NAMALWA (cell line): ENCODE measurements around the gene MXRA7.
A peak's percentile ranks its signal among the peaks of the same experiment; 100 is the strongest.

Experiments used
- DNase-seq: peaks from one replicate; pipeline ENCODE4 v3.0.0-alpha.2; 2015; ENCODE audit warnings: low spot score

MXRA7 gene

DNA sequence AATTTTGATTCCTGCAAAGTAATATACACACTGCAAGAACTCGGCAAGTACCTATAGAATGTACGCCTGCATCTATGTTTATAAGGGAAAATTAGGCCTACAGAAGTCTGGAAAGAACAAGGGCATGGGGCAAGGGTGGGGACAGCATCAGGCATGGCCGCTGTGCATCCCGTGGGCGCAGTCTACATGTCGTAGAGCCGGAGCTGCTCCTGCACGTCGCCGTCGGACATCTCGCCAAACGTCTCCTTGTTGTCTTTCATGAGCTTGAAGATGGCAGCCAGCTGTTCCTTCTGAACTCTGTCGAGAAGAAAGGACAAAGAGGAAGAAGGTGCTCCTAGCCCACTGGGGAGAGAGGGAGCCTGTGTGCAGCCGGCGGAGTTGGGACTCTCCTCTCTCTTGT lies 33.4 kb downstream of the MXRA7 start:
- DNase-seq, result no peak

DNA sequence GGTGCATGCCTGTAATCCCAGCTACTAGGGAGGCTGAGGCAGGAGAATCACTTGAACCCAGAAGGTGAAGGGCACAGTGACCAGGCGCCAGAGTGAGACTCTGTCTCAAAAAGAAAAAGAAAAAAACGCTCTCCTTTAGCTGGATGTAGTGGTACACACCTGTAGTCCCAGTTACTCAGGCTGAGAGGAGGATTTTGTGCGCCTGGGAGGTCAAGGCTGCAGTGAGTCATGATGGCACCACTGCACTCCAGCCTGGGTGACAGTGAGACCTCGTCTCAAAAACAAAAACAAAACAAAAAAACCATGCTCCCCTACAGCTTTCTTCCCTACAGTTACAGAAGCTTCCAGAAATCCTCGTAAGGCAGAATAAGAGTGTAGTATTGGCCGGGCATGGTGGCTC lies 34.1 kb downstream of the MXRA7 start:
- no peak for DNase-seq

DNA sequence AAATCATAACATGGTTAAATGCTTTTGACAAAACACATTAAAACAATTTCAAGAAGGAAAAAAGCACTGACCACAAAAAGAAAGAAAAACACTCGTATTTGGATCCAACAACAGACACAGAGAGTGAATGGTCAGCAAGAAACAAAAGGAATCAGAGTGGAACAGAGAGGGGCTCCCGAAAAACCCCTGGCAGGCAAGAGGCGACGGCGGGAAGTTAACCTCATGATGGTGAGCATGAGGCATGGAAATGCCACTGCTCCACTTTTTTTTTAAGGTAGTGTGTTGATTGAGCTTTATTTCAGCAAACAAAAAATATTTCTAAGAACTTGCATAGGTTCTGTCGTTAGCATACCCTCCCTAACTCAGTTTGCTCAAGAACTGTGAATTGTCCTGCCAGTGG lies 35.1 kb downstream of the MXRA7 start:
- no peak for DNase-seq

DNA sequence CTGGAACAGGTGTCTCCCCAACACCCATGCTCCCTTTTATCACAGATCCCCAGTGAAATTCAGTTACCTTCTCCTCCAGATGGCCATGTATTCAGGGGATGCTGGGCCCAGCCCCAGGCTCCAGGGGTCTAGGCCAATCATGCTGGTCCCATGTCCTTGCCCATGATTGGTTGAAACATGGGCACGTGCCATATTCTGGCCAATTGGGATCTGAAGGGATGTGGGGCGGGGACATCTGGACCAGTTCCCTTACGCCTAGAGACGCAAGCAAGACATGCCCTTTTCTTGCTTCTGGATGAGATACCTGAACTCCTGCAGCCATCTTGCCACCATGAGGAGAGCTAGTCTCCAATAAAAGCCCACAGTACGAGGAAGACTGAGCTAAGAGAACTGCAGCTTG lies 36.2 kb downstream of the MXRA7 start:
- DNase-seq, result no peak

DNA sequence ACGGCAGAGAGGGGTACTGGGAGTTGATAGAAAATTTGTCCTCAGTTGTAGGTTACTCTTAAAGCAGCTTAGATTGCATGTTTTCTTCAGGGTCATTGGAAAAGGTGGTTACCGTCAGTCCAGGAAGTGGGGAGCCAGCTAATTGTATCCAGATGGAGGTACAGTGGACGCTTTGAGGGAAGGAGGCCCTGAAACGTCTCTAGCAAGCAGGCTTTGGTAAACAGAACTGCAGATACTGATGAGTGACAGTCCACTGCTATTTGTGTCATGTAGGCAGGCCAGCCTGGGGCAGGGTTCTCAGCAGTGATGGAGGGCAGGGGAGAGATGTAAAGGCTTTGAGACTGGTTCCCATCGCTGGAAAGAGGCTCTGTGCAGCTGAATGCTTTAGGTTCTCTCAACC lies 37.0 kb downstream of the MXRA7 start:
- DNase-seq, result no peak

DNA sequence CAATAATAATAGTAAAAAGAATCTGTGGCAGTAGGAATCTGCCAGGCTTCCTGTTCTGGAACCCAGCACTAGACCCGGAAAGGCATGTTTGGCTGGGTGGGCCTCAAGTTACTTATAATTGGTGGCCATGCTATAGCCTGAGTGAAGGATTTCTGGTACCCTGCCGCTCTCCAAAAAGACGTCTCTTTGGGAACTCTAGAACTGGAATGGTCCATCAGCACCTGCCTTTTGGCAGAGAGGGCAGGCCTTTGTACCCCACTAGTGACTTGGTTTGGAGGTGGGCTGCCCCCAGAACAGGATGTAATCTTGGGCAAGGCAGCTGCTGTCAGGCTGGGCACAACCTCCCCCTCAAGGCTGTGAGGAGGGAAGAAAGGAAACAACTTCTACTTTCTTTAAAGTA lies 37.9 kb downstream of the MXRA7 start:
- DNase-seq, result no peak

DNA sequence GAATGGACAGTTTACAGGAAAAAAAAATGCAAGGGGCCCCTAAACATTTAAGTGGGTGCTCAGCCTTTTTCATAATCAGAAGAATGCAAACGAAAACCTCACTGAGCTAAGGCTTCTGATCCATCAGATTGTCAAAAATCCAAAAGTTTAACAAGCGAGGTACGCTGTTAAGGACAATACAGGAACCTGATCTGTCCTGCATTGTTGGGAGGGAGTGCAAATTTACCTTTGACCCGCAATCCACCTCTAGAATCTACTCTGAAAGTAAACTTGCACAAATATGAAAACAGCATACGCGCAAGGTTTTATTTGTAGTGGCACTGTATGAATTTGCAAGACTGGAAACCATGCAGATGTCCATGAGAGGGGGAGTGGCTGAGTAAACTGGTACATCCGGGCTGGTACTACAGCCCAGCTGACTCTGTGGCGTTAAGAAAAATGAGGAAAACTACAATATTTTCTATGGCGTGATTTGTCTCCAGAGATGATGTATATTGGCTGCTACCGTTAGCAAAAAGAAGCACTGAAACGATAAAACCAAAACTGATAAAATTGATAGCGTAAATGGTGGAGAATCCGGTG lies 38.4 kb downstream of the MXRA7 start:
- DNase-seq, result peak; percentile 51

DNA sequence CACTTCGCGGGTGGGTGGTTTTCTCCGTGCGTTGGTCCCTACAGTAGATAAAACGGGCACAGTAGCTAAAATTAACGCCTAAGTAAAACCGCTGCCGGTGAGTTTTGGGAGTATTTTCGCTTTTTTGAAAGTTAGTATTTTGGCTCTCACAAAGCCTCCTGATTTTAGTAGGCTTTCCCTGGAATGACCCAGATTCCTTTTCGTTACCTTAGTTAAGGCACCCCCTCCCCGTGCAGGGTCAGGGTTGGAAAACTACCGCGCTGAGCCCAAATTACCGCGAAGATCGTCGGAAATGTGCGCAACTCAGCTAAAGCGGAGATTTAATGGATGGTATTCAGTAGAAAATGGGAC lies 38.9 kb downstream of the MXRA7 start:
- no peak for DNase-seq

DNA sequence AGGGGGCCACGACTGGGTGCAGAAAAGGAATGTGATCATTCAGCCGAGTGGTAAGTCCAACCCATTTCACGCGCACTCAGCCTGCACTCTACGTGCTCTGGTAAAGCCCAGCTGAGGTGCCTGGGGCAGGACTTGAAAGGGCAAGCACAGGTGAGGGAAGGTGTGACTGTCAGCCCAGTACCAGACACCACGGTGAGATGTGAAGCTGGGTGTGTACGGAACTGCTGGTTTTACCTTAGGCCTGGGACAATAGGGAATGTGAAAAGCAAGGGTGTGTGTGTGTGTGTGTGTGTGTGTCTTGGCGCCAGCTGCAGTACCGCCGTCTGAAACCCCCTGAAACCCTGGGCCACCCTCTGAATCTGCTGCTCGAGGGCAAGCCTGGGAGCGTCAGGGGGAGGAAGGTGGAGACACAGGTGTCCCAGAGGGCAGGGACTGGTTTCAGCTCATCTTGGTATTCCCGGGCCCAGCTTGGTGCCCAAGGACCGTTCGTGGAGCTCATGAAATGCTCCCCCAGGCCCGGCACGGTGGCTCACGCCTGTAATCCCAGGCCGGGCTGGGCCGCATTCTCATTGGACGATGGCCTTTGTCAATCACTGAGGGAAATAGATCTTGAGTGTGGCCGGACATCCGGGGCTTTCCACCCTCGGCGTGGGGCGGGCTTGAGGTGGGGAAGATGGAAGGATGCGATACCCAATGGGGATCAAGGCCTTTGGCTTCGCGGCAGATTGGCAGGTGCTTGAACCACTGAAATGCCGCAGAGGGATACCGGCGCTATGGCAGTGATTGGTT lies 39.4 kb downstream of the MXRA7 start:
- peak; percentile 100 for DNase-seq

DNA sequence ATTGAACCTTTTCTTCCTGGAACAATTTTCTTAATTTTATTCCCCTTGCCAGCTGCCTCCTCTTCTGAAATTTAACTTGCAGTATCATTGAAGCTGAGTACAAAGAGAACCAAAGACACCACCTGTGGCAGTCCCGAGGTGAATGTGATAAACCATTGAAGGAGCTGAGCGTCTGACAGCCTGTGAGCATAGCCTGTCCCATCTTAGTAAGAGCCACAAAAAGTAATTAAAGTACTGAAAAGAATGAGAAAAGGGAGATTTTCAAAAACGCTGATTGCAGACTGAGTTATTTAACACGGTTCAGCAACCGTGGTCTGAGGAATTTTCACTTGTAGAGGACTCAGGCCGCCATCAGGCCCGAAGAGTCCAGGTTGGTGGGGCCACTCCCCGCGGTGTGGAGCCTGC lies 40.0 kb downstream of the MXRA7 start:
- DNase-seq, result no peak

DNA sequence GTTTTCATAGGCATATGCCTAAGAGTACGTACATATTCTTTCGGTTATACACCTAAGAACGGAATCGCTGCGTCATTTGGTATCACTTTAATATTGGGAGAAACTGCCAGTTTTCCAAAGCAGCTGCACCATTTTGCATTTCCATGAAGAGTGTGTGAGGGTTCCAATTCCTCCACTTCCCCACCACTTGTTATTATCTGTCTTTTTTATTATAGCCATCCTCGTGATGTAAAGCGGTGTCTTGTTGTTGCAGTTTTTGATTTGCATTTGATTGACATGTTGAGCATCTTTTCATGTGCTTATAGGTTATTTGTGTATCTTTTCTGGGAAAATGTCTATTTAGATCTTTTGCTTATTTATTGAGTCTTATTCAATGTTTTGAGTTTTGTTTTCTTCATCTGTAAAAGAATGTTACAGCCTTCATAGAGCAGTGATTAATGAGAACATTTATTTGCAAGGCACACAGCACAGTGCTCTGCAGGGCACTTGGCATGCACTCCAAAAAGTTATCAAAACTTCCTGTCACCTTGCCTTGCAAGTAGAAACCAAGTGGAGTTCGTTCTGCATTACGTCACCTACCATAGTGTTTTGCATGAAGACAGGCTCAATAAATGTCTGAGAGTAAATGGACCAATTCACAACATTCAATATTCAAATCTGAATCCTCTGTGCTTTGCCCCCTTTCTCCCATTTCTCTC lies 40.6 kb downstream of the MXRA7 start:
- peak; percentile 53 for DNase-seq

DNA sequence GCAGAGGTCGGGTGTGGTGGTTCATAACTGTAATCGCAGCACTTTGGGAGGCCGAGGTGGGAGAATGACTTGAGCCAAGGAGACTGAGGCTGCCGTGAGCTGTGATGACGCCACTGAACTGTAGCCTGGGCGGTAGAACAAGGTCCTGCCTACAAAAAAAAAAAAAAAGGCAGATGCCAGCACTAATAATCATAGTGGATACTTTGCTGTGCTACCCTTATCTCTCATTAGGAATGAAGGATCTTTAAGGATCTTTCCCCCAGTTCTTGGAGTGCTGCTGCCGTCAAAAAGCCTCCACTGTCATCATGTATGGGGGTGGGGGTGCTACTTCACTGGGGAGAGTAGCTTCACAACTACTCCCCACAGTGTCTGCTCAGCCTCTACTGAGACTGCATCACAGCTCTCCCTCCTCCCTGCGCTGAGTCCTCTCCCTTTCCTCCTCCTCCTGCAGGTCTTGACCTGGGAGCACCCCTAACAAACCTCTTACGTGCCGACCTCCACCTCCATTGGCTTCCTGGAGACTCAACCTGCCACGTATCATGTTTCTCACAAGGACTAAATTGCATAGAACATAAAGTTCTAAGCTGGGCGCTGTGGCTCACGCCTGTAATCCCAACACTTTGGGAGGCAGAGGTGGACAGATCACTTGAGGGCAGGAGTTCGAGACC lies 42.8 kb downstream of the MXRA7 start:
- DNase-seq, result no peak

DNA sequence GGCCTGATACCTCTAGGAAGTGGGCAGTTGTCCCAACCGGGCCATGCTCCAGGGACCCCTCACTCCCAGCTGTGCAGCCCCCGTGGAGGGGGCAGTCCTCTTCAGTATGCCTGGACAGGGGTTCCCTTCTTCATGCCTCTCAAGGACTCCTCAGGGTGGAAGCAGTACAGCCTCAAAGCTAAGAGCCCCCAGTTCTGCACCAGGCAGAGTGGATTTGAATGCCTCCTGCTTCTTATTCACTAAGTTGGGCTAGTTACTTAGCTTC lies 43.3 kb downstream of the MXRA7 start:
- no peak for DNase-seq

DNA sequence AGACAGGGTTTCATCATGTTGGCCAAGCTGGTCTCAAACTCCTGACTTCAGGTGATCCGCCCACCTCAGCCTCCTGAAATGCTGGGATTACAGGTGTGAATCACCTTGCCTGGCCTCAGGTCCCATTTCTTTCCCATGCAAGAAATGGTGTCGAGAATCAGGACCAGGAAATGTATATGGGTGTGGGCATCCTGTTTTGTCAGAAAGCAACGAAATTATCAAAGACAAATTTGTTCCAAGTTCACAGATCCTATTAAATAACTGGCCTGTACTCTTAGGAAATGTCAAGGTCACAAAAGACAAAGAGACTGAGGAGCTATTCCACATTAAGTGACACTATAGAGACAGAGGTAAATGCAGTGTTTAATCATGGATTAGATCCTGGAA lies 50.1 kb downstream of the MXRA7 start:
- no peak for DNase-seq

DNA sequence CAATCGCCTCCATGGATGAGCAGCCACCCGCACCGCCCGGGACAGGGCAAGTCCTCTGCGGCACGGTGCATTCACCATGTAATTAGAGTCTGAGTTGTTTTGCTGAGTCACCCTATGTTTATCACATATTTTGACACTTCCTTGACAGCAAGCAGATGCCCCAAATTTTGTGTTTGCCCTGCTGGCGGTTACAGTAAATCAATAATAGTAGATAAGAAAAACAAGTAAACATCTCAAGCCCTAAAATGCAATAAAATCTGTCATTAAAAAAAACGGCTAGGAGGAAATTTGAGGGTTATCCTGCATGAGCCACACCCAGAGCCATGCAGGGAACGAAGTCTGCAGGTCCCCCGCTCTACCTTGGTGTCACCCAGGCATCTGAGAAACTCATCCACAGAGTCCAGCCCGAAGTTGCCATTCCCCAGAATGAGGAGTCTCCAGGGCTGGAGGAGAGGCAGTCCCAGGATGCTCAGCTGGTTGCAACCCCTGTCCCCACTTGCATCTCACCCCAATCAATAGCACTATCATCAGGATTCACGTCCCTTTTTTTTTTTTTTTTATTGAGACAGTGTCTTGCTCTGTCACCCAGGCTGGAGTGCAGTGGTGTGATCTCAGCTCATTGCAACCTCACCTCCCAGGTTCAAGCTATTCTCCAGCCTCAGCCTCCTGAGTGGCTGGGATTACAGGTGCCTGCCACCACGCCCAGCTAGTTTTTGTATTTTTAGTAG lies 50.7 kb downstream of the MXRA7 start:
- no peak for DNase-seq

DNA sequence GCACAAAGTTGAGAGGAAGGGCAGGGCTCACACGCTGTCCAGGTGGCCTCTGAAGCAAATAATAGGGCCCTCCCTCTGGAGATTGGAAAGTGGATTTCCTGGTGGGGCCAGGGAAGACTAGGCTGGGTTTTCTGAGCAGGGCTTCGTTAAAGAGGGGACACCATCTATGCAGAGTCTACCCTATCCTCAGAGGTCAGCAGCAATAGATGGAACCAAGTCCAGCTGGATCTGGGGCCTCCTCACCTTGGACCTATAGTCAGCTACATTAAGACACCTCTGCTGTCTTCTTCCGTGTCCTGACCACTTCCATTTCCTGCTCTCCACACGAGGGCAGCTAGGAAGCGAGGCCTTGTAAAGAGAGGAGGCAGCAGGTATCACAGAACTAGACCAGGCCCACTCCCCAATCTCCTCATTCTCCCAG lies 52.5 kb downstream of the MXRA7 start:
- DNase-seq, result no peak

DNA sequence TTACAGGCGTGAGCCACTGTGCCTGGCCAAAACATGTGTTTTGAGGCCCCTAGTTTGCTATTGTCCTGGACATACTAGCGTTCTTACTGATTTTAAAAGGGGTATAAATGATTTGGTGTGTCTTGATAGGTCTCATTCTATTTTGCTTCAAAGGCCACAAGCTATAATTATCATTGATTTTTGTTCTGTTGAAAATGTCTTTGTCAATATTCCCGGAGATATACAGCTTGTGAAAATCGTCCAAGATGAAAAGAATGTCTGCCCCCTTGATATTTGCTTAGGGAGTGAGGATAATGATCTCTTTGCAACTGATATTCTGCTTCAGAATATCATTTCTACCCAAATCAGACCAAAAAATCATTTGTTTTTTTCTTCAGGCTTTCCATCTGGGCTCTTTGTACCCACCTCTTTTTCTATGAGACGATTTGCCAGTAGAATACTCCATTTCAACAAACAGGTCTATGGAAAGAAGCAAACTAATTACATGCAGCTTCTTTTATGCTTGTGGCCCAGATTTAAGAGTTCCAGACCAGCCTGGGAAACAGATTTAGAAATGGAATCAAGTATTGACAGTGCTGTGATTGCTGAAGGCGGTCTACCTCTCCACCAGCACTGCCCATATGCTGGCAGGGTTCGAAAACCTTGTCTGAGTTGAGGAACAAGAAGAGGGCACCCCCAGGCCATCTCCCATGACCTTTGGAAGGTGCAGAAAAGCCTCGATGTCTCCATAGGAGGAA lies 53.1 kb downstream of the MXRA7 start:
- no peak for DNase-seq

DNA sequence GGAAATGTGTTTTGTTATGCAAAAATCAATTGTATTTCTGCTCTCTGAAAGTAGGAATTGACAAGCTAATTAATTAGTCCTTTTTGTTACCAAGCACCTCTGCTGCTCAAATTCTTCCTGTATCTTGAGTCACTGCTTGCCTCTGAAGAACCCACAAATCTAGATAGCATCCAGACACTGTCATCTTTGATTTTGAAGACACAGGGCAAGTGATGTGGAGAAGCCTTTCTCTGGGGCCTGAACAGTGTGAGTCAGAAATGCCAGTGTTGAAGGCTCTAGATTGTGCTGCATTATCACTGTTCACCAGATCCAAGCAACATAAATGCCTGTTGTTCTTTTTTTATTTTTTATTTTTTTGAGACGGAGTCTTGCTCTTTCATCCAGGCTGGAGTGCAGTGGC lies 56.4 kb downstream of the MXRA7 start:
- no peak for DNase-seq

DNA sequence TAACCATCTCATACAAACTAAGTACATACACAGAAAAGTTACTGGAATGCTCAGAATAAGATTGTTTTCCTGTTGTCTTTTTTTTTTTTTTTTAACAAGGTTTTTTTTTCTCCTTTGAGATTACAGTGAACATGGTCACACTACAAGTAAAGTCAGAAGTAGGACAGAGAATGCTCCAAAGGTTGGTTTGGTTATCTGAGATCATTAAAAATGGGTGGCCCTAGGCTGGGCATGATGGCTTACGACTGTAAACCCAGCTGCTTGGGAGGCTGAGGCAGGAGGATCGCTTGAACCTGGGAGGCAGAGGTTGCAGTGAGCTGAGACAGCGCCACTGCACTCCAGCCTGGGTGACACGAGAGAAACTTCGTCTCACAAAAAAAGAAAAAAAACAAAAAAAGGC lies 60.3 kb downstream of the MXRA7 start:
- DNase-seq, result no peak

DNA sequence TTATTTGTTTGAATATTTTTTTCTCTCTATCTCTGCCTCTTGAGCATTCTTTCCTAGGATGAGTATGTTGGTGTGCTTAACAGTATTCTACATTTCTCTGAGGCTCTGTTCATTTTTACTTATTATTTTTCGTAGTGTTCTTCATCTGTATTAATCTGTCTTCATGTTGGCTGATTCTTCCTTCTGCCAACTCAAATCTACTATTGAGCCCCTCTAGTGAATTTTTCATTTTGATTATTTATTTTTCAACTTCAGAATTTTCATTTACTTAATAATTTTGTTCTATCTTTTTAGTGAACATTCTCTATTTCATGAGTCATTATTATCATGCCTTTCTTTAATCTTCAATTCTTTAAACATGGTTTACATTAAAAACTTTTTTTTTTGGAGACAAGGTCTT lies 64.1 kb downstream of the MXRA7 start:
- DNase-seq, result no peak

DNA sequence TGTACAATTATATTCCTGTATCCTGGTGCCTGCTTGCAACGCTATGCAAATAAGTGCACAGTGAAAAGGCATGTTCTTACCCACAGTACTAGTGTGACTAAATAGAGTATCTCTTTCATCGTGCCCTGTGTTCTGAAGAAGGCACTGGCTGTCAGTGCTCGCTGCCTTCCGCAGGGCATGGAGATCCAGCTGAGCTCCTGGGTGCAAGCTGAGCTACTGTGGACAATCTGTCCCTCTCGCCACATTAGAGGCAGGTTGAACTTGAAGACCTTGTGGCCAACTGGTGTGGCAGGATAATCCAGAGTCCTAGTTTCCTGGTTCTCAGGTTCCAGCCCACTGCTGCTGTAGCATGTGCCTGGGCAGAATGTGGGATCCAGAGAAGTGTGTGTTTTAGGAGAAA lies 65.3 kb downstream of the MXRA7 start:
- DNase-seq, result no peak

DNA sequence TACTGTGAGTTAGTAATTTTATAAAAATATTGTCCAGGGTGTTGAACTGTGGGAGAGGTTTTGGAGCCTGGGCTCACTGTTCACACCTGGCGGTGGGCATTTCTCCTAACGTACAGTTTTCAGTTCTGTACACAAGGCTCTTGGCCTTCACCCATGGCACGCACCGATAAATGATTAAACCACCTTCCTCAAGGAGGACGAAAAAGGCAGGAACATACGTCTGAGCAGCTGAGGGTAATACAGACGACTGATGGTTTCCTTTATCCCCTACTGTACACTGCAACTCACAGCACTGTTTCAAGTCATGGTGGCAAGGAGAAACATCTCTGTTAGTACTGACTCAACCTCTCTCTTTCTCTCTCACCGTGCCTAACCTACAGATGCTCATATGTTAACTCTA lies 65.8 kb downstream of the MXRA7 start:
- DNase-seq, result no peak
